HFF-Myc (cell line): ENCODE data around the gene CTU2.

Experiments
- DNase-seq: peaks from one replicate; pipeline ENCODE4 v3.0.0-alpha.2; 2011; ENCODE audit warnings: low read depth; ENCODE audit errors: extremely low read depth
- H3K4me3 ChIP-seq: replicated peaks from 2 replicates; pipeline ENCODE4 v1.5.1; 2011; ENCODE audit warnings: low read depth, mild to moderate bottlenecking, control low read depth, low read length
- CTCF ChIP-seq: IDR thresholded peaks from 2 replicates; pipeline ENCODE4 v1.5.1; 2012; ENCODE audit warnings: mild to moderate bottlenecking, low read depth, low read length, control low read depth; ENCODE audit errors: missing control alignments

CTU2 gene

GRCh38 chr16:88731699-88732098 lies 25.4 kb downstream of the CTU2 start:
- DNase-seq: no peak
- TF ChIP-seq CTCF: no peak
- H3K4me3 ChIP-seq: no peak overlapping the region

GRCh38 chr16:88732172-88732960 lies 26.1 kb downstream of the CTU2 start:
- TF ChIP-seq CTCF: no peak
- no peak for DNase-seq
- no peak overlapping the region for H3K4me3 ChIP-seq

- H3K4me3 ChIP-seq: no peak overlapping the region
- DNase-seq: no peak
- no peak for TF ChIP-seq CTCF
Measured at GRCh38 chr16:88732961-88733294, 26.6 kb downstream of the CTU2 start.

GRCh38 chr16:88733630-88734360 lies 27.5 kb downstream of the CTU2 start:
- H3K4me3 ChIP-seq: no peak overlapping the region
- no peak for DNase-seq
- TF ChIP-seq CTCF: no peak

GRCh38 chr16:88734361-88734728 lies 28.0 kb downstream of the CTU2 start:
- DNase-seq: no peak
- TF ChIP-seq CTCF: no peak
- H3K4me3 ChIP-seq: no peak overlapping the region

GRCh38 chr16:88735121-88735520 lies 28.8 kb downstream of the CTU2 start:
- DNase-seq: no peak
- H3K4me3 ChIP-seq: no peak overlapping the region
- TF ChIP-seq CTCF: no peak
